ENCODE results near the gene NSUN6.

- TF ChIP-seq, protein P1, sequence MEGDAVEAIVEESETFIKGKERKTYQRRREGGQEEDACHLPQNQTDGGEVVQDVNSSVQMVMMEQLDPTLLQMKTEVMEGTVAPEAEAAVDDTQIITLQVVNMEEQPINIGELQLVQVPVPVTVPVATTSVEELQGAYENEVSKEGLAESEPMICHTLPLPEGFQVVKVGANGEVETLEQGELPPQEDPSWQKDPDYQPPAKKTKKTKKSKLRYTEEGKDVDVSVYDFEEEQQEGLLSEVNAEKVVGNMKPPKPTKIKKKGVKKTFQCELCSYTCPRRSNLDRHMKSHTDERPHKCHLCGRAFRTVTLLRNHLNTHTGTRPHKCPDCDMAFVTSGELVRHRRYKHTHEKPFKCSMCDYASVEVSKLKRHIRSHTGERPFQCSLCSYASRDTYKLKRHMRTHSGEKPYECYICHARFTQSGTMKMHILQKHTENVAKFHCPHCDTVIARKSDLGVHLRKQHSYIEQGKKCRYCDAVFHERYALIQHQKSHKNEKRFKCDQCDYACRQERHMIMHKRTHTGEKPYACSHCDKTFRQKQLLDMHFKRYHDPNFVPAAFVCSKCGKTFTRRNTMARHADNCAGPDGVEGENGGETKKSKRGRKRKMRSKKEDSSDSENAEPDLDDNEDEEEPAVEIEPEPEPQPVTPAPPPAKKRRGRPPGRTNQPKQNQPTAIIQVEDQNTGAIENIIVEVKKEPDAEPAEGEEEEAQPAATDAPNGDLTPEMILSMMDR (IDR thresholded peaks at IDR 0.05; ENCODE audit: insufficient read depth, low read length, poor library complexity, severe bottlenecking), result no peak
- no peak for TF ChIP-seq EZH2phosphoT487 (conservative IDR thresholded peaks at IDR 0.05; ENCODE audit: low read length)
Measured at GRCh38 chr10:18651324-18652007, at the start of gene NSUN6.

Data from SU-DHL-6 (cell line).